Transverse colon (tissue), 4 donors: ENCODE results near the gene LATS2. TPM values are rescaled to one million over a fixed set of nuclear protein-coding genes. Genes with fewer than 3 reads are reported as not detected.

Source experiments
- DNase-seq: peaks from one replicate; pipeline ENCODE4 v3.0.0-alpha.2; 2019
- H3K27ac ChIP-seq, 4 donors: fragments of 200-600 bp; sonication (generic); 2 replicates each; pipeline ENCODE4 v1.5.1; 2016 to 2018; ENCODE audit warnings: inconsistent platforms in 4 of 4
- H3K27me3 ChIP-seq: fragments of 200-600 bp; sonication (generic); 2 replicates; pipeline ENCODE4 v1.5.1; 2017; ENCODE audit warnings: inconsistent platforms
- H3K36me3 ChIP-seq, 4 donors: fragments of 200-600 bp; sonication (generic); 2 replicates each; pipeline ENCODE4 v1.5.1; 2017 to 2019; ENCODE audit warnings: inconsistent platforms in 4 of 4
- H3K4me1 ChIP-seq, 4 donors: fragments of 200-600 bp; sonication (generic); 2 replicates each; pipeline ENCODE4 v1.5.1; 2017 to 2020; ENCODE audit warnings: inconsistent platforms in 4 of 4
- H3K4me3 ChIP-seq, 4 donors: fragments of 200-600 bp; sonication (generic); 1 replicate in 1 of 4; 2 replicates in 3 of 4; pipeline versions ENCODE4 v1.5.1 to v1.6.1; 2017 to 2019; ENCODE audit warnings: inconsistent platforms in 4 of 4
- H3K9me3 ChIP-seq, 2 donors: fragments of 200-600 bp; sonication (generic); 2 replicates each; pipeline ENCODE4 v1.5.1; 2017 to 2019; ENCODE audit warnings: inconsistent platforms in 2 of 2
- EP300 ChIP-seq: sonication (generic); formaldehyde crosslinking; IDR thresholded peaks from one replicate; pipeline ENCODE4 v1.6.1; 2017; ENCODE audit warnings: antibody characterized with exemption, low read depth
- POLR2A ChIP-seq: fragments of 450-650 bp; IDR thresholded peaks from one replicate; pipeline ENCODE4 v1.6.1; 2016; ENCODE audit warnings: antibody characterized with exemption, mild to moderate bottlenecking, moderate library complexity
- POLR2AphosphoS5 ChIP-seq, 3 donors: sonication (generic); formaldehyde crosslinking; IDR thresholded peaks; one replicate each; pipeline ENCODE4 v1.6.1; 2016; ENCODE audit warnings: antibody characterized with exemption in 3 of 3
- WGBS, 2 donors: methylation state at CpG; one replicate each; pipeline ENCODE4 v1.1.5; 2018; ENCODE audit warnings: low coverage in 1 of 2; 5-methylcytosine and 5-hydroxymethylcytosine counted together
- in situ Hi-C, 4 donors: fragments of 200-750 bp; cut with MboI; loops; one replicate each; pipeline versions ENCODE4 v1.15.0 to v1.15.1; 2017; ENCODE audit warnings: low sequenced_read_pairs in 3 of 4, low pct_ligation_motif_present in 1 of 4, low pct_unique_long_range_greater_than_20kb in 1 of 4
- intact Hi-C: fragments of 100-400 bp; cut with DNase I; formaldehyde crosslinking; loops from one replicate; pipeline ENCODE4 v1.15.1; 2023; ENCODE audit warnings: low total_unique reads
- total RNA-seq, 4 donors: library from RNA; depleted of rRNA; stranded (reverse); fragments of >200 nt; gene quantifications; one replicate each; pipeline ENCODE4 v1.1.0, GENCODE V29; 2016
- TF ChIP-seq, protein P1 (sequence below), 5 experiments: fragments of 200-600 bp in 3 of 5; fragments of 450-650 bp in 2 of 5; sonication (generic) in 3 of 5; IDR thresholded peaks; 1 replicate in 2 of 5; 2 replicates in 3 of 5; pipeline ENCODE4 v1.5.1; 2016 to 2017; ENCODE audit warnings: antibody characterized with exemption in 5 of 5, inconsistent platforms in 3 of 5, mild to moderate bottlenecking in 2 of 5, moderate library complexity in 1 of 5

The LATS2 gene
- total RNA-seq, 4 donors from 2014 or later = 8.9 to 15.7 (median 12.5) TPM

GRCh38 chr13:21101865-21102576, 40.6 kb upstream of the LATS2 start:
- WGBS, 2 donors = 90 to 93% methylated on average over 5 to 12 of the region's 12 CpGs
- no peaks in the 10 kb centered on the region for H3K27me3 ChIP-seq
- no peaks in the 10 kb centered on the region for H3K36me3 ChIP-seq
- H3K4me1 ChIP-seq = no peaks in the 10 kb centered on the region
- intact Hi-C loops = no loop called here
- no peak for TF ChIP-seq EP300
- TF ChIP-seq, protein P1, sequence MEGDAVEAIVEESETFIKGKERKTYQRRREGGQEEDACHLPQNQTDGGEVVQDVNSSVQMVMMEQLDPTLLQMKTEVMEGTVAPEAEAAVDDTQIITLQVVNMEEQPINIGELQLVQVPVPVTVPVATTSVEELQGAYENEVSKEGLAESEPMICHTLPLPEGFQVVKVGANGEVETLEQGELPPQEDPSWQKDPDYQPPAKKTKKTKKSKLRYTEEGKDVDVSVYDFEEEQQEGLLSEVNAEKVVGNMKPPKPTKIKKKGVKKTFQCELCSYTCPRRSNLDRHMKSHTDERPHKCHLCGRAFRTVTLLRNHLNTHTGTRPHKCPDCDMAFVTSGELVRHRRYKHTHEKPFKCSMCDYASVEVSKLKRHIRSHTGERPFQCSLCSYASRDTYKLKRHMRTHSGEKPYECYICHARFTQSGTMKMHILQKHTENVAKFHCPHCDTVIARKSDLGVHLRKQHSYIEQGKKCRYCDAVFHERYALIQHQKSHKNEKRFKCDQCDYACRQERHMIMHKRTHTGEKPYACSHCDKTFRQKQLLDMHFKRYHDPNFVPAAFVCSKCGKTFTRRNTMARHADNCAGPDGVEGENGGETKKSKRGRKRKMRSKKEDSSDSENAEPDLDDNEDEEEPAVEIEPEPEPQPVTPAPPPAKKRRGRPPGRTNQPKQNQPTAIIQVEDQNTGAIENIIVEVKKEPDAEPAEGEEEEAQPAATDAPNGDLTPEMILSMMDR (IDR thresholded peaks at IDR 0.05) = no peak
- no peak for TF ChIP-seq POLR2A
- no peak for TF ChIP-seq POLR2AphosphoS5 (IDR thresholded peaks at IDR 0.05)
- no peak for DNase-seq
- no peak overlapping the region for H3K4me3 ChIP-seq
- no peak overlapping the region for H3K27ac ChIP-seq
- H3K9me3 ChIP-seq = no peaks in the 10 kb centered on the region
- in situ Hi-C loops = loop anchor here in 2 of 4 donors (25.0 kb wide), 1 partner anchor 385 kb away; no protein-coding TSS in a partner anchor

- H3K27me3 ChIP-seq = no peaks in the 10 kb centered on the region
- no peak overlapping the region for H3K27ac ChIP-seq
- H3K4me3 ChIP-seq = no peak overlapping the region
- H3K36me3 ChIP-seq = no peaks in the 10 kb centered on the region
- no peak for DNase-seq
- TF ChIP-seq POLR2AphosphoS5 (IDR thresholded peaks at IDR 0.05) (no peak), EP300 (no peak), POLR2A (no peak)
- TF ChIP-seq, protein P1 (IDR thresholded peaks at IDR 0.05) = no peak
- intact Hi-C loops = no loop called here
- no peaks in the 10 kb centered on the region for H3K4me1 ChIP-seq
- no peaks in the 10 kb centered on the region for H3K9me3 ChIP-seq
- WGBS, 2 donors = 57 to 75% methylated on average over 4 to 12 of the region's 12 CpGs
- in situ Hi-C loops = loop anchor here in 2 of 4 donors (25.0 kb wide), 1 partner anchor 386 kb away; no protein-coding TSS in a partner anchor
Observed at GRCh38 chr13:21100994-21101757, 39.8 kb upstream of the LATS2 start.

DNA sequence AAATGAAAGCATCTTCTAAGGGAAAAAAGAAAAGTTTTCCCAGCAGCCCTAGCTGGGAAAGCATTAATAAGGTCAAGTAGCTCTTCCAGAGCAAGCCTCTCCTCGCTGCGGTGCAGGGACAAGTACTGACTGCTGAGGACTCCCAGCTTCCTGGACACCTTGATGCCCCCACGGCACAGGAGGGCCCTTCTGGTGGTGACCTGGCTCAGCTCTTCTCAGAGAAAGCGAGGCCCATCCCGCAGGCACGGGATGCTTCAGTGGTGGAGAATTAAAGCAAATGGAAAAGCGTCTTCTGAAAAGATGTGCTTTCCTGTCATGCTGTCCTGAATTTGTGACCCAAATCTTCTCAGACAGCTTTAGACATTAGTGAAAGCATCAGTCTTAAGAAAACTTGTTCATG, 38.8 kb upstream of the LATS2 start:
- in situ Hi-C loops = loop anchor here in 2 of 4 donors (25.0 kb wide), 1 partner anchor 387 kb away; no protein-coding TSS in a partner anchor
- WGBS, 2 donors = 90 to 94% methylated on average over 5 to 7 of the region's 7 CpGs
- Histone ChIP-seq H3K9me3 (no peaks in the 10 kb centered on the region), H3K36me3 (no peaks in the 10 kb centered on the region), H3K4me1 (no peaks in the 10 kb centered on the region), H3K27me3 (no peaks in the 10 kb centered on the region), H3K4me3 (no peak overlapping the region), H3K27ac (no peak overlapping the region)
- TF ChIP-seq, protein P1 (IDR thresholded peaks at IDR 0.05) = no peak
- TF ChIP-seq POLR2A (no peak), POLR2AphosphoS5 (IDR thresholded peaks at IDR 0.05) (no peak), EP300 (no peak)
- DNase-seq = no peak
- intact Hi-C loops = no loop called here

DNA sequence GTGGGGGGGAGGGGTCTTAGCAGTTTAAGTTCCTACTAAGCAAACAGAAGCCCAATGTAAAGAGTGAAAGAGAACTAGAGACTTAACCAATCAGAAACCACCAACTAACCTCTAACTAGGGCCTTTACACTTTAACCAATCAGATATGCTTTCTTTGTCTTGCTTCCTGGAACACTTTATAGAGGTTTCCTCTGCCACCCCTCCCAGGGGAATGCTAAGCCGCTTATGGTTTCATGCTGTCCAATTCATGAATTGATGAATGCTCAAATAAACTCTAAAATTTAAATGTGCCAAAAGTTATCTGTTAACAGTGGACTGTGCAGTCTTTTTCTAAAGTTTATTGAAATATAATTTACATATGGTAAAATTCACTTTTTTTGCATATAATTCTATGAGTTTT, 33.9 kb upstream of the LATS2 start:
- intact Hi-C loops = no loop called here
- no peak overlapping the region for H3K27ac ChIP-seq
- no peak for DNase-seq
- TF ChIP-seq, protein P1 (IDR thresholded peaks at IDR 0.05) = no peak
- TF ChIP-seq EP300 (no peak), POLR2A (no peak), POLR2AphosphoS5 (IDR thresholded peaks at IDR 0.05) (no peak)
- in situ Hi-C loops = loop anchor here in 1 of 4 donors (25.0 kb wide), 1 partner anchor 383 kb away; the partner anchor contains the start of gene IL17D
- no peaks in the 10 kb centered on the region for H3K4me1 ChIP-seq
- H3K4me3 ChIP-seq = no peak overlapping the region
- 60 to 66% methylated on average over 1 of the region's 1 CpG for WGBS, 2 donors
- no peaks in the 10 kb centered on the region for H3K9me3 ChIP-seq
- H3K36me3 ChIP-seq = no peaks in the 10 kb centered on the region
- H3K27me3 ChIP-seq = no peaks in the 10 kb centered on the region
